Stimulated activated memory B cell treated with anti-CD40 and anti-IgM and Interleukin-4, amounts not matched to agents 10 μg/mL and 1 μg/mL and 100 μg/mL, for 72 hours (primary cell): ENCODE data around the gene ZNF664.

Experiments
- ATAC-seq: fragments of 150-1000 bp; cut with Tn5 transposase; 2 replicates; pipeline ENCODE4 v1.10.0; 2021
- H3K27ac Mint-ChIP-seq: one replicate; pipeline ENCODE4 v1.8.0; 2022; ENCODE audit warnings: mild to moderate bottlenecking, mixed read lengths
- H3K27me3 Mint-ChIP-seq: one replicate; pipeline ENCODE4 v1.8.0; 2022; ENCODE audit warnings: mixed read lengths
- H3K36me3 Mint-ChIP-seq: one replicate; pipeline ENCODE4 v1.8.0; 2022; ENCODE audit warnings: mixed read lengths
- H3K4me1 Mint-ChIP-seq: one replicate; pipeline ENCODE4 v1.8.0; 2022; ENCODE audit warnings: mixed read lengths
- H3K4me3 Mint-ChIP-seq: one replicate; pipeline ENCODE4 v1.8.0; 2022; ENCODE audit warnings: mild to moderate bottlenecking, moderate library complexity, mixed read lengths
- H3K9me3 Mint-ChIP-seq: one replicate; pipeline ENCODE4 v1.8.0; 2022; ENCODE audit warnings: mixed read lengths

The ZNF664 gene

DNA sequence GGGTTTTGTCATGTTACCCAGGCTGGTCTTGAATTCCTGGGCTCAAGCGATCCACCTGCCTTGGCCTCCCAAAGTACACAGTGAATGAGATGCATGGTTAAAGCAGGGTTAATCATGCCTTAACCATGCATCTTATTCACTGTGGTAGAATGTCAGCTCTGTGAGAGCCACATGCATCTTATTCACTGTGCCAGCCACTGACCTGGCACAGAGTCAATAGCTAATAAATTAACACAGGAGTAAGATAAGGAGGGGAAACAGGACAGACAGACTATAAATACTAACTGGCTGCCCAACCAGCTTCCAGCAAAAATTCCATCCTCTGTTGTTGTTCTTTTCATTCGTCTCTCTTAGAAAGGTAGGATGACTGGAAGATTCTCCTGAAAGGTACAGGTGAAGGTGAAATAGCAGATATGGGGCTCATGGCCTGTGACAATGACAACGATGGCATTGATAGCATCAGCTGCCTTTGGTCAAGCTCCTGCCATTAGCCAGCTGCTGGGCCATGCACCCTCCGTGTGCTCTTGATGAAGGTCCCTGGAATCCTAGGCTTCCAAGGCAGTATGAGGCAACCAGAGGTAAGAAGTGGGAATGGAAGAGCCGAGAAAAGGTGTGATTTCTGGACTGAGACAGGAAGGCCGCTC is 76.6 kb downstream of the ZNF664 start:
- Mint-ChIP-seq H3K4me3 (no peak overlapping the region), H3K27me3 (peaks cover 17% of the 10 kb centered on the region), H3K36me3 (peaks cover 21% of the 10 kb centered on the region), H3K9me3 (peaks cover 21% of the 10 kb centered on the region), H3K27ac (no peak overlapping the region), H3K4me1 (no peaks in the 10 kb centered on the region)
- ATAC-seq: no peak

DNA sequence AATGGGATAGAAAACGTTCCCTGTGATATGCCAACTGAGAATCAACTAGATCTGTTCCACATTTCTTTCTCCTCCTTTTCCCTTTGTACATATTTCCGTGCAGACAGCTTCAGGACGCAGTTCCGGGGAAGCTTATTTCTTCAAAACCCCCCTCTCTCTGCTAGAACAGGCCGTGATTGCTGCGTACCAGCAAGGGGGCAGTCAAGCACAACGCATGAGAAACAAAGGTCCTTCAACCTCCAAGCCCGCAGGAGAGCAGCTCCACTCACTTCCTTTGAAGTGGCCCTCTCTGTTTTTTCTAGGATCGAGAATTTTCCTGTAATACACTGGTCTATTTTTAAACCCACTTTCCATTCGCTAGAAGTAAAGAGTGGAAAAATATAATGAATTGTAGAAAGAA is 80.8 kb downstream of the ZNF664 start:
- Mint-ChIP-seq H3K27me3 (peaks cover 27% of the 10 kb centered on the region), H3K4me3 (no peak overlapping the region), H3K4me1 (no peaks in the 10 kb centered on the region), H3K9me3 (peaks cover 4% of the 10 kb centered on the region), H3K36me3 (peaks cover 11% of the 10 kb centered on the region), H3K27ac (no peak overlapping the region)
- no peak for ATAC-seq

DNA sequence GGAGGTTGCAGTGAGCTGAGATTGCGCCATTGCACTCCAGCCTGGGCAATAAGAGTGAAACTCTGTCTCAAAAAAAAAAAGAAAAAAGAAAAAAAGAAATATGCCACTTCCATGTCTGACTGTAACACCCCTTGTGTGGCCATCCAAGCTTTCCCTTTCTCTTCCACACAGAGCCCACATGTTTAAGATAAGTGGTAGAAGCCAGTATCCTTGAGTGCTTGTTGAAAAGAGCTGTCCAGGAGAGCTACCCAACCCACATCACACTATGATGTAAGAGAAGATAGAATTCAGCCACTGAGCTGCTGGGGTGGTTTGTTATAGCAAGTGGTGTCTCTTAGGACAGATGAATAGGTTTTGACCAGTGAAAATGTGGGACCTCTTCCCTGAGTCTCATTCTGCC is 82.1 kb downstream of the ZNF664 start:
- H3K9me3 Mint-ChIP-seq: peaks cover 3% of the 10 kb centered on the region
- peaks cover 40% of the 10 kb centered on the region for H3K27me3 Mint-ChIP-seq
- no peak overlapping the region for H3K27ac Mint-ChIP-seq
- no peaks in the 10 kb centered on the region for H3K4me1 Mint-ChIP-seq
- ATAC-seq: no peak
- no peak overlapping the region for H3K4me3 Mint-ChIP-seq
- peaks cover 2% of the 10 kb centered on the region for H3K36me3 Mint-ChIP-seq

DNA sequence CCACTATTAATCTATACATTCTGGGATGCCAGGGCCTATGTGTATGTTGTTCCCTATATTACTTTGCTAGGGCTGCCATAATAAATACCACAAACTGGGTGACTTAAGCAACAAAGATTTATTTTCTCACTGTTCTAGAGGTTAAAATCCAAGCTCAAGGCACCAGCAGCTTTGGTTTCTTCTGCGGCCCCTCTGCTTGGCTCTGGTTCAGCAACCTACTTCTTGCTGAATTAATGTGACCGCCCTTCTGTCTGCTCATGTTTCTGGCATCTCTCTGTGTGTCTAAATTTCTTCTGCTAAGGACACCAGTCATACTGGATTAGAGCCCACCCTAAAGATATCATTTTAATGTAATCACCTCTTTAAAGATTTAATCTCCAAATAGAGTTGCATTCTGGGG is 84.7 kb downstream of the ZNF664 start:
- Mint-ChIP-seq H3K4me3 (no peak overlapping the region), H3K9me3 (peaks cover 3% of the 10 kb centered on the region), H3K36me3 (no peaks in the 10 kb centered on the region), H3K4me1 (no peaks in the 10 kb centered on the region), H3K27me3 (peaks cover 57% of the 10 kb centered on the region), H3K27ac (no peak overlapping the region)
- ATAC-seq: no peak

DNA sequence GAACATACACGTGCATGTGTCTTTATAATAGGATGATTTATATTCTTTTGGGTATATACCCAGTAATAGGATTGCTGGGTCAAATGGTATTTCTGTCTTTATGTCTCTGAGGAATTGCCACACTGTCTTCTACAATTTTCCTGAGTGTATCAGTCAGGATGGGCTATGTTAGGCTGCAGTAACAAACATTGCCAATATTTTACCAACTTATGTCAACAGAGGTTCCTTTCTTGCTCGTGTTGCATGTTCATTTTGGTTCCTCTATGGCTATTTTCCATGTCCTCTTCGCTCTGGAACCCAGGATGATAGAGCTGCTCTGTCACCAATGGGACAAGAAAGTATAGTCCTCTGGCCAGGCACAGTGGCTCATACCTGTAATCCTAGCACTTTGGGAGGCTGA is 86.7 kb downstream of the ZNF664 start:
- no peaks in the 10 kb centered on the region for H3K4me1 Mint-ChIP-seq
- no peak for ATAC-seq
- H3K27ac Mint-ChIP-seq: no peak overlapping the region
- no peaks in the 10 kb centered on the region for H3K36me3 Mint-ChIP-seq
- H3K9me3 Mint-ChIP-seq: peaks cover 3% of the 10 kb centered on the region
- H3K27me3 Mint-ChIP-seq: peaks cover 41% of the 10 kb centered on the region
- no peak overlapping the region for H3K4me3 Mint-ChIP-seq
